Activated T-helper 17 cell treated with anti-CD3 and anti-CD28 coated beads, Interleukin-2, amount 50 U/mL, for 72 hours (primary cell): ENCODE data around the gene PISD. TPM values are rescaled to one million over a fixed set of nuclear protein-coding genes. Genes with fewer than 3 reads are reported as not detected.

ENCODE experiments used
- ATAC-seq: fragments of 150-1000 bp; cut with Tn5 transposase; replicated peaks from 2 replicates; pipeline ENCODE4 v1.10.0; 2021; ENCODE audit warnings: mild to moderate bottlenecking, moderate library complexity
- H3K27ac Mint-ChIP-seq: one replicate; pipeline ENCODE4 v1.8.0; 2022; ENCODE audit warnings: mixed read lengths
- H3K27me3 Mint-ChIP-seq: one replicate; pipeline ENCODE4 v1.8.0; 2022; ENCODE audit warnings: mixed read lengths
- H3K36me3 Mint-ChIP-seq: one replicate; pipeline ENCODE4 v1.8.0; 2022; ENCODE audit warnings: low read depth, mild to moderate bottlenecking, mixed read lengths
- H3K4me1 Mint-ChIP-seq: one replicate; pipeline ENCODE4 v1.8.0; 2022; ENCODE audit warnings: mixed read lengths
- H3K4me3 Mint-ChIP-seq: one replicate; pipeline ENCODE4 v1.8.0; 2022; ENCODE audit warnings: mild to moderate bottlenecking, mixed read lengths
- H3K9me3 Mint-ChIP-seq: one replicate; pipeline ENCODE4 v1.8.0; 2022; ENCODE audit warnings: mixed read lengths
- total RNA-seq, 2 donors: library from RNA; stranded (reverse); gene quantifications; one replicate each; pipeline ENCODE4 v1.2.3, GENCODE V29; 2022

The PISD gene
- total RNA-seq, 2 donors from 2014 or later: 41.1 to 44.1 TPM

- Mint-ChIP-seq H3K27me3 (no peaks in the 10 kb centered on the region), H3K9me3 (no peaks in the 10 kb centered on the region), H3K4me3 (peak overlapping the region; percentile 48), H3K27ac (peak overlapping the region; percentile 38), H3K4me1 (peaks cover 11% of the 10 kb centered on the region), H3K36me3 (peaks cover 26% of the 10 kb centered on the region)
- peak; percentile 66 for ATAC-seq
Measured at GRCh38 chr22:31639436-31640039, 22.5 kb downstream of the PISD start.

GRCh38 chr22:31637891-31638618, 24.0 kb downstream of the PISD start:
- Mint-ChIP-seq H3K4me1 (peaks cover 15% of the 10 kb centered on the region), H3K27ac (peak overlapping the region; percentile 31), H3K4me3 (peak overlapping the region; percentile 48), H3K27me3 (no peaks in the 10 kb centered on the region), H3K9me3 (no peaks in the 10 kb centered on the region), H3K36me3 (peaks cover 21% of the 10 kb centered on the region)
- peak; percentile 53 for ATAC-seq

GRCh38 chr22:31637447-31637890, 24.5 kb downstream of the PISD start:
- no peak overlapping the region for H3K4me3 Mint-ChIP-seq
- H3K9me3 Mint-ChIP-seq: no peaks in the 10 kb centered on the region
- peaks cover 18% of the 10 kb centered on the region for H3K36me3 Mint-ChIP-seq
- no peak overlapping the region for H3K27ac Mint-ChIP-seq
- ATAC-seq: no peak
- H3K4me1 Mint-ChIP-seq: peaks cover 15% of the 10 kb centered on the region
- no peaks in the 10 kb centered on the region for H3K27me3 Mint-ChIP-seq

- no peak overlapping the region for H3K4me3 Mint-ChIP-seq
- no peak for ATAC-seq
- peaks cover 23% of the 10 kb centered on the region for H3K4me1 Mint-ChIP-seq
- H3K36me3 Mint-ChIP-seq: peaks cover 6% of the 10 kb centered on the region
- no peaks in the 10 kb centered on the region for H3K27me3 Mint-ChIP-seq
- peak overlapping the region; percentile 63 for H3K27ac Mint-ChIP-seq
- no peaks in the 10 kb centered on the region for H3K9me3 Mint-ChIP-seq
Measured at GRCh38 chr22:31635638-31636306, 26.2 kb downstream of the PISD start.

DNA sequence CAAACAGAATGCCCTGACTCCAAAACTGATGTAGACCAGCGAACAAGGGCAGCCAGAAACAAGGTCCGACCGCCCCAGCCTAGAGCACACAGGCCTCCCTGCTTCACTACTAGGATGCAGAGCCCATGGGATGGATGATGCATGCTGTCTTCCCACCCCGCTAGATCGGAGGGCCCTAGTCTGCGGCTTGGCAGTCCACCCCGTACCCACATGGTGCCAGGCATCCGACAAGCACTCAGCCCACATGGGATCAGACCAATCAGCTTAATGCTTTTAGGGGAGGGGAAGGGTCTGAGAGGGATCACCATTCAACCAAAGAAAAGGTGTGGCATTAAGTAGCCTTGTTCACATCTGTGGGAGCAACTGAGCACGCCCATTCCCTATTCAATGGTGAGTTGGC, 30.6 kb downstream of the PISD start:
- Mint-ChIP-seq H3K4me1 (peaks cover 37% of the 10 kb centered on the region), H3K36me3 (peaks cover 6% of the 10 kb centered on the region), H3K27me3 (no peaks in the 10 kb centered on the region), H3K9me3 (no peaks in the 10 kb centered on the region), H3K27ac (peak overlapping the region; percentile 81), H3K4me3 (peak overlapping the region; percentile 76)
- no peak for ATAC-seq

GRCh38 chr22:31630331-31631329, 31.4 kb downstream of the PISD start:
- H3K27ac Mint-ChIP-seq: peak overlapping the region; percentile 82
- H3K36me3 Mint-ChIP-seq: peaks cover 10% of the 10 kb centered on the region
- H3K4me1 Mint-ChIP-seq: peaks cover 33% of the 10 kb centered on the region
- H3K4me3 Mint-ChIP-seq: peak overlapping the region; percentile 76
- no peaks in the 10 kb centered on the region for H3K27me3 Mint-ChIP-seq
- ATAC-seq: peak; percentile 86
- no peaks in the 10 kb centered on the region for H3K9me3 Mint-ChIP-seq

DNA sequence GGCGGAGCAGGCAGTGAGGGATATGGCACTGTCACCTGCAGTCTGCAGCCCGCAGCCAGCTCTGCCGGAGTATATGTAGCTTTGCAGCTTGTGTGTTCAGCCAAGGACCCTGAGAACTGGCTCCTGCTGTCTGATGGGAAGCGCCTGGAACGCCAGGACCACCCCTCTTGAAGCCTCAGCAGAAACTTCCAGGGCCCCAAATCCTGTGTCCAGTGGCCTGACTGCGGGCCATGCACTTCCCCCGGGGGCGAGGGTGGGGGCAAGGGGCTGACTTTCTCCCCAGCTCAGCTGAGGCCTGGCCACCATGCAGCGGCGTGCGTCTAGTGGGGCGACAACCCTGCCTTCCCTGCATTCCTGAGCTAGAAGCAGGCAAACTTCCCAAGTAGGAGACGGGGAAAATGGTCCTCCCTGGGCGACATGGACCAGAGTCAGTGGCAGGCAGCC, 32.3 kb downstream of the PISD start:
- peaks cover 17% of the 10 kb centered on the region for H3K36me3 Mint-ChIP-seq
- peaks cover 34% of the 10 kb centered on the region for H3K4me1 Mint-ChIP-seq
- H3K27me3 Mint-ChIP-seq: no peaks in the 10 kb centered on the region
- peak overlapping the region; percentile 76 for H3K4me3 Mint-ChIP-seq
- H3K27ac Mint-ChIP-seq: peak overlapping the region; percentile 86
- no peak for ATAC-seq
- H3K9me3 Mint-ChIP-seq: no peaks in the 10 kb centered on the region

GRCh38 chr22:31628969-31629708, 32.9 kb downstream of the PISD start:
- Mint-ChIP-seq H3K36me3 (peaks cover 24% of the 10 kb centered on the region), H3K27ac (peak overlapping the region; percentile 86), H3K9me3 (no peaks in the 10 kb centered on the region), H3K27me3 (no peaks in the 10 kb centered on the region), H3K4me3 (peak overlapping the region; percentile 76), H3K4me1 (peaks cover 36% of the 10 kb centered on the region)
- no peak for ATAC-seq

GRCh38 chr22:31628362-31628761, 33.7 kb downstream of the PISD start:
- Mint-ChIP-seq H3K27me3 (no peaks in the 10 kb centered on the region), H3K27ac (peak overlapping the region; percentile 86), H3K9me3 (no peaks in the 10 kb centered on the region), H3K4me3 (peak overlapping the region; percentile 76), H3K36me3 (peaks cover 18% of the 10 kb centered on the region), H3K4me1 (peaks cover 32% of the 10 kb centered on the region)
- no peak for ATAC-seq

DNA sequence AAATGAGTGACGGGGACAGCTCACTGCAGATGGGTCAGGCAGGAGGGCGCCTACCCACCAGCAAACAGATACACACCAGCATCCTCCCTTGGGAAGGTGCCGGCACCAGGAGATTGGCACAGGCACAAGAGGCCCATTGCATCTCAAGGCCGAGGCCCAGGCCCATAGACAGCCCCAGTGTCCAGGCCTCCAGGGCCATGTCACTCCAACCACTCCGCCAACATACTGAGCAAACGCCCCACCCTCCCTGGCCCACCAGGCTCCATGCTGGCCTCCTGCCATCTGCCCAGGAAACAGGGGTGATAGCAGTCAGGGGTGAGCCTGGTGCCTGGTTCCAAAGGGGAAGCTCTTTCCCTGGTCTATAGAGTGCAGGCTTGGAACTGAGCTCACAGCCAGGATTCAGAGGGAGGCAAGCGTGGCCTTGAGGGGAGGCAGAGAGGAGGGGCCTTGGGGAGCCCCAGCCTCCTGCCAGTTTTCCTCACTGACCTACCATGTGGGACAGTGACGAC, 34.7 kb downstream of the PISD start:
- Mint-ChIP-seq H3K27ac (peak overlapping the region; percentile 86), H3K9me3 (no peaks in the 10 kb centered on the region), H3K4me1 (peaks cover 32% of the 10 kb centered on the region)

DNA sequence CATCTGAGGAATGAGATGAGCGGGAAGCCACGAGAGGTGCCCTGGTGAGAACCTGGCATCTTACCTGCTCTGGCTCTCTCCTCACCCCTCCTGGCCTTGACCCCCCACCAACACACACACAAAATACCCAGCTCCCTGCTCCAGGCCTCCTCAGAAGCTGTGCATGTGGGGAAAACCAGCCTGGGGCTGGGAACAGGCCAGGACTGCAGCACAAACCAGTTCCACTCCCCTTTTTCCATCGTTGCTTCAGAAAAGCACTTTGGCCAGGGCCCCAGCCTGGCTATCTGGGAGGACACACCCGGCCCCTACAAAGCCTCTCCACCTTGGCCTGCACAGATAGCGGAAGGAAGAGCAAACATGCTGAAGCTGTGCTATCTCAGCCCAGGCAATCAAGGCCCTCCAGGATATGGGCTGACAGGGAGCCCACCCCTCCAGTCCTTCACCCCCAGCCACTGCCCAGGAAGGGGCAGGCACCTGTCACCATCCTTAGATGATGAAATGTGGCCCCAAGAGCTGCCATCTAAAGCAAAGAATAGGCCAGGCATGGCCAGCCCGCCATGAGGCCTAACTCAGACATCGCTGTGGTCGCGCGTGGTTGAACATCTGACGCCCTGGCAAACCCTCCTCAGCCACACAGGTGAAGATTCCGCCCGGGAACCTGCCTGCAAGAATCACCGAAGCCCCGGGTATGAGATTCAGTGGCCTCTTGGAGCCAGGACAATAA, 35.4 kb downstream of the PISD start:
- Mint-ChIP-seq H3K36me3 (peaks cover 33% of the 10 kb centered on the region), H3K9me3 (no peaks in the 10 kb centered on the region), H3K27ac (peak overlapping the region; percentile 85), H3K4me3 (no peak overlapping the region), H3K4me1 (peaks cover 29% of the 10 kb centered on the region), H3K27me3 (no peaks in the 10 kb centered on the region)
- no peak for ATAC-seq

More for the DNA sequence above, 34.7 kb downstream of the PISD start:
- Mint-ChIP-seq H3K36me3 (peaks cover 26% of the 10 kb centered on the region), H3K4me3 (no peak overlapping the region), H3K27me3 (no peaks in the 10 kb centered on the region)
- no peak for ATAC-seq

DNA sequence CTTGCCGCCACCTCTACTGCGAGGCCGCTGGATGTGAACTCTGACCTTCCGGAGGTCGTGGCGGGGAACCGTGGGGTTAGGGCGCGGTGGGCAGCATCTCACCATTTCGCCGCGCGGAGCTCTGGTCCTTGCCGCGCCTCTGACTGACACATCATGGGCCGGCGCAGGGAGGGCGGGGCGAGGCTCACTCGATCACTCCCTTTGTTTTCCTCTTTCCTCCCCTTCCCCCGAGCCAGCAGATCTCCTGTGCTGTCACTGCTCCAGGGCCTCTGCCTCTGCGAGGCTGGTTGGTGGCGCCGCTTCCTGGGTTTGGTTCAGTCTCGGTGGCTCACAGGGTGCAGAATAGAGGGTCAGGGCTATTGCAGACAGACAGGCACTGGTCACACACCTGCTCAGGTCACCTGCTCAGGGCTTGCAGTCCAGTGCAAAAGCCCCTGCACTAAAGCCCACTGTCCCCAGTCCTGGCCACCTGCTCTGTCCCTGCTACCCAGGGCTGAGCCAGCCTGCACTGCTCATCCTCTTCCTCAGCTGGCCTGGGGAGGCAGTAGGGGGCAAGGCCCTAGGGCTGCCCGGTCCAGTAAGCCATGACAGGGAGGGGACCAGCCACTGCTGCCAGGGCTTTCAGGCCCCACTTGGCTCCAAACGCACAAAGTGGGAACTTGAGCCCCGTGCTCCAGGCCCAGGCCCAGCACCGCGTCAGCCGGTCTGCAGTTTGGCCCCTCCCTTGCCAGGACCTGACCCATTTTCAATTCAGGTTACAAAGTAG, 36.2 kb downstream of the PISD start:
- ATAC-seq: no peak
- peak overlapping the region; percentile 85 for H3K27ac Mint-ChIP-seq

More for the DNA sequence above, 36.2 kb downstream of the PISD start:
- H3K27me3 Mint-ChIP-seq: no peaks in the 10 kb centered on the region
- H3K4me1 Mint-ChIP-seq: peaks cover 25% of the 10 kb centered on the region
- H3K4me3 Mint-ChIP-seq: no peak overlapping the region
- H3K9me3 Mint-ChIP-seq: no peaks in the 10 kb centered on the region
- peaks cover 36% of the 10 kb centered on the region for H3K36me3 Mint-ChIP-seq
